H9 (cell line): ENCODE results near the gene ZGLP1. TPM values are rescaled to one million over a fixed set of nuclear protein-coding genes. Genes with fewer than 3 reads are reported as not detected.

Experiments used
- DNase-seq: peaks from one replicate; pipeline ENCODE4 v3.0.0-alpha.2; 2017
- H2AFZ ChIP-seq: one replicate; pipeline ENCODE4 v1.6.1; 2013; ENCODE audit warnings: mild to moderate bottlenecking, low read length, control low read depth, moderate library complexity
- H2AK5ac ChIP-seq: 2 replicates; pipeline ENCODE4 v1.6.1; 2013; ENCODE audit warnings: low read length, control low read depth, mixed read lengths; ENCODE audit not compliant: insufficient read length
- H2BK120ac ChIP-seq: one replicate; pipeline ENCODE4 v1.6.1; 2013; ENCODE audit warnings: low read depth, mild to moderate bottlenecking, low read length, control low read depth, inconsistent platforms; ENCODE audit not compliant: poor library complexity, severe bottlenecking
- H2BK12ac ChIP-seq: 2 replicates; pipeline ENCODE4 v1.6.1; 2013; ENCODE audit warnings: low read length, control low read depth, mixed read lengths, low read depth; ENCODE audit not compliant: insufficient read length
- H2BK15ac ChIP-seq: 2 replicates; pipeline ENCODE4 v1.6.1; 2013; ENCODE audit warnings: low read depth, low read length, control low read depth
- H2BK20ac ChIP-seq: one replicate; pipeline ENCODE4 v1.6.1; 2013; ENCODE audit warnings: low read depth, mild to moderate bottlenecking, low read length, control low read depth, inconsistent platforms; ENCODE audit not compliant: poor library complexity, severe bottlenecking
- H2BK5ac ChIP-seq: 2 replicates; pipeline ENCODE4 v1.6.1; 2013; ENCODE audit warnings: low read length, control low read depth, mixed read lengths; ENCODE audit not compliant: insufficient read length
- H3K14ac ChIP-seq: 2 replicates; pipeline ENCODE4 v1.6.1; 2013; ENCODE audit warnings: low read length, control low read depth; ENCODE audit not compliant: insufficient read depth
- H3K18ac ChIP-seq: 2 replicates; pipeline ENCODE4 v1.6.1; 2013; ENCODE audit warnings: low read depth, mild to moderate bottlenecking, mixed read lengths, low read length, control low read depth; ENCODE audit not compliant: insufficient read length
- H3K23ac ChIP-seq: 2 replicates; pipeline ENCODE4 v1.6.1; 2013; ENCODE audit warnings: low read length, control low read depth, mixed read lengths, low read depth; ENCODE audit not compliant: insufficient read length
- H3K23me2 ChIP-seq: 2 replicates; pipeline ENCODE4 v1.6.1; 2013; ENCODE audit warnings: low read depth, mild to moderate bottlenecking, mixed read lengths, low read length, control low read depth; ENCODE audit not compliant: insufficient read length, poor library complexity, severe bottlenecking
- H3K27ac ChIP-seq: 2 replicates; pipeline ENCODE4 v1.5.1; 2013; ENCODE audit warnings: low read length, control low read depth, mixed read lengths, low read depth; ENCODE audit not compliant: insufficient read length
- H3K27me3 ChIP-seq: 2 replicates; pipeline ENCODE4 v1.6.1; 2013; ENCODE audit warnings: low read length, control low read depth, inconsistent platforms; ENCODE audit not compliant: insufficient read depth
- H3K4ac ChIP-seq: 2 replicates; pipeline ENCODE4 v1.6.1; 2013; ENCODE audit warnings: low read depth, mild to moderate bottlenecking, control low read depth, inconsistent platforms, low read length, moderate library complexity
- H3K4me1 ChIP-seq: 2 replicates; pipeline ENCODE4 v1.6.1; 2013; ENCODE audit warnings: low read length, control low read depth, inconsistent platforms; ENCODE audit not compliant: insufficient read depth
- H3K4me2 ChIP-seq: 2 replicates; pipeline ENCODE4 v1.6.1; 2013; ENCODE audit warnings: low read length, control low read depth, mixed read lengths; ENCODE audit not compliant: insufficient read length, insufficient read depth
- H3K56ac ChIP-seq: 2 replicates; pipeline ENCODE4 v1.6.1; 2013; ENCODE audit warnings: low read depth, mild to moderate bottlenecking, mixed read lengths, low read length, control low read depth; ENCODE audit not compliant: insufficient read length
- H3K79me1 ChIP-seq: 2 replicates; pipeline ENCODE4 v1.6.1; 2013; ENCODE audit warnings: low read depth, mild to moderate bottlenecking, moderate library complexity, low read length, control low read depth, inconsistent platforms; ENCODE audit not compliant: insufficient read depth, poor library complexity, severe bottlenecking
- H3K79me2 ChIP-seq: 2 replicates; pipeline ENCODE4 v1.6.1; 2013; ENCODE audit warnings: low read length, control low read depth, inconsistent platforms; ENCODE audit not compliant: insufficient read depth
- H3K9ac ChIP-seq: 2 replicates; pipeline ENCODE4 v1.6.1; 2013; ENCODE audit warnings: low read length, control low read depth, mixed read lengths; ENCODE audit not compliant: insufficient read length; ENCODE audit errors: extremely low read depth
- H3K9me3 ChIP-seq: one replicate; pipeline ENCODE4 v1.6.1; 2013; ENCODE audit warnings: low read depth, low read length, inconsistent platforms; ENCODE audit not compliant: control insufficient read depth
- H3T11ph ChIP-seq: one replicate; pipeline ENCODE4 v1.6.1; 2013; ENCODE audit warnings: mild to moderate bottlenecking, low read length, control low read depth, inconsistent platforms
- H4K20me1 ChIP-seq: one replicate; pipeline ENCODE4 v1.6.1; 2013; ENCODE audit not compliant: control insufficient read depth, insufficient read length, insufficient read depth
- H4K5ac ChIP-seq: 2 replicates; pipeline ENCODE4 v1.6.1; 2013; ENCODE audit warnings: low read depth, mild to moderate bottlenecking, mixed read lengths, low read length, control low read depth; ENCODE audit not compliant: insufficient read length
- H4K8ac ChIP-seq: replicated peaks from 2 replicates; pipeline ENCODE4 v1.6.1; 2013; ENCODE audit warnings: low read length, control low read depth, mixed read lengths, low read depth; ENCODE audit not compliant: insufficient read length
- H4K91ac ChIP-seq: 2 replicates; pipeline ENCODE4 v1.6.1; 2013; ENCODE audit warnings: low read depth, mild to moderate bottlenecking, moderate library complexity, mixed read lengths, low read length, control low read depth; ENCODE audit not compliant: insufficient read length
- H3K27ac Mint-ChIP-seq, 3 experiments: 2 replicates in 2 of 3; 3 replicates in 1 of 3; pipeline ENCODE4 v1.8.0; 2020 to 2021; ENCODE audit warnings: mixed read lengths in 3 of 3, mild to moderate bottlenecking in 1 of 3, moderate library complexity in 1 of 3
- H3K27me3 Mint-ChIP-seq: 2 replicates; pipeline ENCODE4 v1.8.0; 2021; ENCODE audit warnings: low read depth, mild to moderate bottlenecking, moderate library complexity, mixed read lengths
- H3K36me3 Mint-ChIP-seq, 3 experiments: 2 replicates in 2 of 3; 3 replicates in 1 of 3; pipeline ENCODE4 v1.8.0; 2020 to 2021; ENCODE audit warnings: low read depth in 3 of 3, mixed read lengths in 3 of 3; ENCODE audit not compliant: insufficient read depth in 1 of 3
- H3K4me1 Mint-ChIP-seq, 2 experiments: 2 replicates each; pipeline ENCODE4 v1.8.0; 2020; ENCODE audit warnings: mixed read lengths in 2 of 2
- H3K4me3 Mint-ChIP-seq, 2 experiments: 2 replicates in 1 of 2; 3 replicates in 1 of 2; pipeline ENCODE4 v1.8.0; 2020 to 2021; ENCODE audit warnings: mild to moderate bottlenecking in 2 of 2, mixed read lengths in 2 of 2, moderate library complexity in 1 of 2
- H3K9me3 Mint-ChIP-seq, 2 experiments: 2 replicates in 1 of 2; 3 replicates in 1 of 2; pipeline ENCODE4 v1.8.0; 2020; ENCODE audit warnings: mild to moderate bottlenecking in 2 of 2, mixed read lengths in 2 of 2, moderate library complexity in 1 of 2
- CTCF ChIP-seq: fragments of 200-600 bp; sonication (generic); conservative IDR thresholded peaks from 3 replicates; pipeline ENCODE4 v1.8.0; 2021; ENCODE audit warnings: antibody characterized with exemption, mild to moderate bottlenecking
- WGBS: extraction: QIAGEN DNeasy Blood & Tissue Kit; methylation state at CpG from one replicate; pipeline ENCODE4 v1.1.7; 2013; ENCODE audit warnings: missing lambda C conversion rate, low lambda C conversion rate, mixed read lengths; ENCODE audit not compliant: insufficient read length; ENCODE audit errors: extremely low coverage; 5-methylcytosine and 5-hydroxymethylcytosine counted together
- total RNA-seq: library from RNA; stranded (reverse); gene quantifications from 2 replicates; pipeline ENCODE4 v1.2.1, GENCODE V29; 2021

Gene ZGLP1
- total RNA-seq, 1 experiment from 2014 or later, result 6.9 TPM

GRCh38 chr19:10278935-10279334, 30.7 kb downstream of the ZGLP1 start:
- H3K4ac ChIP-seq, result no peak overlapping the region
- no peak overlapping the region for H2AK5ac ChIP-seq
- no peak for TF ChIP-seq CTCF
- no CpG with 5 or more reads among the region's 1 CpG for WGBS
- H2BK15ac ChIP-seq, result no peak overlapping the region
- H3K9ac ChIP-seq, result no peak overlapping the region
- no peaks in the 10 kb centered on the region for H3K9me3 ChIP-seq
- no peak for DNase-seq
- no peak overlapping the region for H3K56ac ChIP-seq
- H4K8ac ChIP-seq, result no peak overlapping the region
- no peaks in the 10 kb centered on the region for H3K79me1 ChIP-seq
- no peak overlapping the region for H3K18ac ChIP-seq
- no peak overlapping the region for H3T11ph ChIP-seq
- no peaks in the 10 kb centered on the region for H3K79me2 ChIP-seq
- H3K23me2 ChIP-seq, result no peaks in the 10 kb centered on the region
- H3K27me3 ChIP-seq, result no peaks in the 10 kb centered on the region
- H3K27ac ChIP-seq, result no peak overlapping the region
- Mint-ChIP-seq H3K4me3 (no peak overlapping the region), H3K9me3 (no peaks in the 10 kb centered on the region), H3K27ac (no peak overlapping the region), H3K27me3 (peaks cover 9% of the 10 kb centered on the region), H3K36me3 (no peaks in the 10 kb centered on the region; a peak in 1 of 7 replicates), H3K4me1 (peaks cover 0 to 10% of the 10 kb centered on the region in 2 experiments; a peak in 2 of 4 replicates)
- H3K14ac ChIP-seq, result no peak overlapping the region
- H4K91ac ChIP-seq, result no peak overlapping the region
- H3K4me1 ChIP-seq, result no peaks in the 10 kb centered on the region
- H2BK120ac ChIP-seq, result no peak overlapping the region
- no peak overlapping the region for H4K5ac ChIP-seq
- no peak overlapping the region for H2BK5ac ChIP-seq
- H2AFZ ChIP-seq, result no peak overlapping the region
- H3K23ac ChIP-seq, result no peak overlapping the region
- no peak overlapping the region for H3K4me2 ChIP-seq
- H2BK12ac ChIP-seq, result no peak overlapping the region
- no peak overlapping the region for H2BK20ac ChIP-seq
- H4K20me1 ChIP-seq, result no peaks in the 10 kb centered on the region
